HepG2 (cell line): ENCODE data around the gene PC. TPM values are rescaled to one million over a fixed set of nuclear protein-coding genes. Genes with fewer than 3 reads are reported as not detected.
A peak's percentile ranks its signal among the peaks of the same experiment; 100 is the strongest.

Source experiments
- ATF6 ChIP-seq: sonication (generic); formaldehyde crosslinking; conservative IDR thresholded peaks from 2 replicates; pipeline ENCODE4 v1.4.0; 2020; ENCODE audit warnings: missing genetic modification reagents
- CBX5 ChIP-seq: sonication (generic); formaldehyde crosslinking; IDR thresholded peaks from 2 replicates; pipeline ENCODE4 v1.4.0; 2020; ENCODE audit warnings: missing genetic modification reagents, borderline replicate concordance
- FOSL2 ChIP-seq: sonication (generic); formaldehyde crosslinking; IDR thresholded peaks from 2 replicates; pipeline ENCODE4 v1.4.0; 2020; ENCODE audit warnings: missing genetic modification reagents
- GATAD2A ChIP-seq: IDR thresholded peaks from 2 replicates; pipeline ENCODE4 v1.6.1; 2016
- MEIS2 ChIP-seq: sonication (generic); formaldehyde crosslinking; IDR thresholded peaks from 2 replicates; pipeline ENCODE4 v1.9.0; 2021; ENCODE audit warnings: mild to moderate bottlenecking, missing genetic modification reagents
- POLR2AphosphoS5 ChIP-seq: IDR thresholded peaks from 2 replicates; pipeline ENCODE4 v1.6.1; 2012; ENCODE audit warnings: low read depth, low read length
- RBFOX2 ChIP-seq: fragments of 200-400 bp; formaldehyde crosslinking; IDR thresholded peaks from 2 replicates; pipeline ENCODE4 v1.6.1; 2017; ENCODE audit warnings: low read depth, mild to moderate bottlenecking, low read length
- SMAD1 ChIP-seq: sonication (generic); formaldehyde crosslinking; IDR thresholded peaks from 2 replicates; pipeline ENCODE4 v1.4.0; 2020; ENCODE audit warnings: missing genetic modification reagents, low read depth, mild to moderate bottlenecking, borderline replicate concordance
- SMAD3 ChIP-seq: sonication (generic); formaldehyde crosslinking; IDR thresholded peaks from 2 replicates; pipeline ENCODE4 v1.4.0; 2020; ENCODE audit warnings: missing genetic modification reagents
- SMAD9 ChIP-seq: sonication (generic); formaldehyde crosslinking; IDR thresholded peaks from 2 replicates; pipeline ENCODE4 v1.5.1; 2020; ENCODE audit warnings: mild to moderate bottlenecking, missing genetic modification reagents
- TARDBP ChIP-seq: sonication (generic); formaldehyde crosslinking; IDR thresholded peaks from 2 replicates; pipeline ENCODE4 v1.8.0; 2022; ENCODE audit warnings: mild to moderate bottlenecking, missing genetic modification reagents
- TOPORS ChIP-seq: sonication (generic); formaldehyde crosslinking; IDR thresholded peaks from 2 replicates; pipeline ENCODE4 v1.8.0; 2023; ENCODE audit warnings: mild to moderate bottlenecking, missing genetic modification reagents
- YEATS2 ChIP-seq: sonication (generic); formaldehyde crosslinking; IDR thresholded peaks from 2 replicates; pipeline ENCODE4 v1.4.0; 2020; ENCODE audit warnings: missing genetic modification reagents, borderline replicate concordance
- ZBTB21 ChIP-seq: sonication (generic); formaldehyde crosslinking; IDR thresholded peaks from 2 replicates; pipeline ENCODE4 v1.4.0; 2020; ENCODE audit warnings: missing genetic modification reagents
- ZBTB3 ChIP-seq: sonication (generic); formaldehyde crosslinking; IDR thresholded peaks from 2 replicates; pipeline ENCODE4 v1.4.0; 2020; ENCODE audit warnings: low read depth, mild to moderate bottlenecking, moderate library complexity, missing genetic modification reagents, borderline replicate concordance
- ZMYM2 ChIP-seq: sonication (generic); formaldehyde crosslinking; IDR thresholded peaks from 2 replicates; pipeline ENCODE4 v1.8.0; 2022; ENCODE audit warnings: mild to moderate bottlenecking, missing genetic modification reagents
- ZNF101 ChIP-seq: sonication (generic); formaldehyde crosslinking; IDR thresholded peaks from 2 replicates; pipeline ENCODE4 v1.4.0; 2020; ENCODE audit warnings: mild to moderate bottlenecking, low read depth, missing genetic modification reagents, borderline replicate concordance
- ZNF337 ChIP-seq: sonication (generic); formaldehyde crosslinking; IDR thresholded peaks from 2 replicates; pipeline ENCODE4 v1.5.1; 2020; ENCODE audit warnings: missing genetic modification reagents, low read depth, mild to moderate bottlenecking, borderline replicate concordance
- ZNF367 ChIP-seq: sonication (generic); formaldehyde crosslinking; IDR thresholded peaks from 2 replicates; pipeline ENCODE4 v1.4.0; 2020; ENCODE audit warnings: missing genetic modification reagents, borderline replicate concordance
- ZNF407 ChIP-seq: sonication (generic); formaldehyde crosslinking; IDR thresholded peaks from one replicate; pipeline ENCODE4 v1.5.1; 2020; ENCODE audit warnings: mild to moderate bottlenecking, missing genetic modification reagents; ENCODE audit errors: not compliant biosample characterization
- ZNF563 ChIP-seq: sonication (generic); formaldehyde crosslinking; IDR thresholded peaks from 2 replicates; pipeline ENCODE4 v1.8.0; 2022; ENCODE audit warnings: mild to moderate bottlenecking, moderate library complexity, missing genetic modification reagents
- polyA plus RNA-seq, 8 experiments: library from polyadenylated mRNA; depleted of rRNA in 3 of 8; stranded (reverse) in 7 of 8; unstranded in 1 of 8; fragments of >200 nt; fragmentation: Illumina TruSeq in 4 of 8; extraction: Trizol in 4 of 8; gene quantifications; 2 replicates each; pipeline versions ENCODE4 v1.2.1 to v1.2.3, GENCODE V29; 2011 to 2016; ENCODE audit warnings: low read depth in 4 of 8, missing spikeins in 1 of 8, mixed read lengths in 1 of 8; ENCODE audit not compliant: insufficient read depth in 1 of 8
- total RNA-seq, 5 experiments: library from RNA; depleted of rRNA; stranded (reverse); fragments of >200 nt; fragmentation: Illumina TruSeq; extraction: Trizol; gene quantifications; 2 replicates each; pipeline ENCODE4 v1.2.3, GENCODE V29; 2016; ENCODE audit warnings: low read depth in 1 of 5

Gene PC
- total and polyA plus RNA-seq, 2 of the 13 experiments (the other 11 are each of a cell fraction or from before 2014, with no cell fraction given): 29.0 to 39.0 TPM

- TF ChIP-seq MEIS2 (no peak), SMAD3 (CRISPR knock-in tag) (no peak), SMAD9 (CRISPR knock-in tag) (no peak), ZBTB21 (CRISPR knock-in tag) (0 out of 2 replicates have a peak, but pooled peaks have one; percentile 18), ZBTB3 (no peak), CBX5 (CRISPR knock-in tag) (no peak), TARDBP (0 out of 2 replicates have a peak, but pooled peaks have one; percentile 17), SMAD1 (no peak), ZMYM2 (CRISPR knock-in tag) (peak; percentile 24; the same call in 1 of the 2 replicates), ZNF337 (CRISPR knock-in tag) (no peak), TOPORS (CRISPR knock-in tag) (no peak), ZNF101 (CRISPR knock-in tag) (no peak), RBFOX2 (peak; percentile 49), ZNF563 (CRISPR knock-in tag) (0 out of 2 replicates have a peak, but pooled peaks have one; percentile 1), YEATS2 (CRISPR knock-in tag) (no peak), FOSL2 (CRISPR knock-in tag) (no peak; the same call in 1 of the 2 replicates), ZNF367 (CRISPR knock-in tag) (no peak), GATAD2A (CRISPR knock-in tag) (0 out of 2 replicates have a peak, but pooled peaks have one; percentile 15), ZNF407 (no peak), POLR2AphosphoS5 (peak; percentile 20; the same call in 1 of the 2 replicates), ATF6 (CRISPR knock-in tag) (no peak)
Observed at GRCh38 chr11:66906061-66906733, 52.0 kb downstream of the PC start (continued).
